NCI-H460 (cell line): Measurements from ENCODE around the gene POLR2I. TPM values are rescaled to one million over a fixed set of nuclear protein-coding genes. Genes with fewer than 3 reads are reported as not detected.
"Not testable (repeated sequence)": the region's sequence is repeated elsewhere in the genome, so short reads cannot be mapped to it uniquely, and the experiment has no call there.

Experiments used
- DNase-seq: peaks from one replicate; pipeline ENCODE4 v3.0.0-alpha.2; 2016; ENCODE audit warnings: low read depth; ENCODE audit errors: extremely low read depth
- total RNA-seq: library from RNA; depleted of rRNA; stranded (reverse); fragments of >200 nt; shearing (Covaris generic); gene quantifications from 2 replicates; pipeline ENCODE4 v1.2.3, GENCODE V29; 2014; rRNA removed

POLR2I gene
- total RNA-seq, 1 experiment from 2014 or later = 90.1 TPM

DNA sequence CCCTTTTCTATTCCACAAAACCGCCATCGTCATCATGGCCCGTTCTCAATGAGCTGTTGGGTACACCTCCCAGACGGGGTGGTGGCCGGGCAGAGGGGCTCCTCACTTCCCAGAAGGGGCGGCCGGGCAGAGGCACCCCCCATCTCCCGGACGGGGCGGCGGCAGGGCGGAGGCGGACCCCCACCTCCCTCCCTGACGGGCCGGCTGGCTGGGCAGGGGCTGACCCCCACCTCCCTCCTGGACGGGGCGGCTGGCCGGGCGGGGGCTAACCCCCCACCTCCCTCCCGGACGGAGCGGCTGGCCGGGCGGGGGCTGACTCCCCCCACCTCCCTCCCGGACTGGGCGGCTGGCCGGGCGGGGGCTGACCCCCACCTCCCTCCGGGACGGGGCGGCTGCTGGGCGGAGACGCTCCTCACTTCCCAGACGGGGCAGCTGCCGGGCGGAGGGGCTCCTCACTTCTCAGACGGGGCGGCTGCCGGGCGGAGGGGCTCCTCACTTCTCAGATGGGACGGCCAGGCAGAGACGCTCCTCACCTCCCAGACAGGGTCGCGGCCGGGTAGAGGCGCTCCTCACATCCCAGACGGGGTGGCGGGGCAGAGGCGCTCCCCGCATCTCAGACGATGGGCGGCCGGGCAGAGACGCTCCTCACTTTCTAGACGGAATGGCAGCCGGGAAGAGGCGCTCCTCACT, 45.7 kb downstream of the POLR2I start:
- not testable (repeated sequence) for DNase-seq

DNA sequence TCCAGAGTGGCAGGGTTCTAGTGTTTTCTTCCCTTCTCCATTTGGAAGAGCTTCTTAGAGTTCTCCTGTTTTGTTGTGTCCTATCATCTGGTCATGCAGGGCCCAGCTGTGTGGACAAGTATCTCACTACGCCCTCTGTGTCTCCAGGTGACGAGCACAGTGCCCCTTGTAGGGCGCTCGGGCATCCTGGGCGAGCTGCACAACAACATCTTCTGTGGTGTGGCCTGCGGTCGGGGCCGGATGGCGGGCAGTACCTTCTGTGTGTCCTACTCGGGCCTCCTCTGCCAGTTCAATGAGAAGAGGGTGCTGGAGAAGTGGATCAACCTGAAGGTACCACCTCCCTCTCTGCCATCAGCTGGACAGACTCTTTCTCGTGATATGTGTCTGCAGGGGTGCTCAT, 47.0 kb downstream of the POLR2I start:
- no peak for DNase-seq

DNA sequence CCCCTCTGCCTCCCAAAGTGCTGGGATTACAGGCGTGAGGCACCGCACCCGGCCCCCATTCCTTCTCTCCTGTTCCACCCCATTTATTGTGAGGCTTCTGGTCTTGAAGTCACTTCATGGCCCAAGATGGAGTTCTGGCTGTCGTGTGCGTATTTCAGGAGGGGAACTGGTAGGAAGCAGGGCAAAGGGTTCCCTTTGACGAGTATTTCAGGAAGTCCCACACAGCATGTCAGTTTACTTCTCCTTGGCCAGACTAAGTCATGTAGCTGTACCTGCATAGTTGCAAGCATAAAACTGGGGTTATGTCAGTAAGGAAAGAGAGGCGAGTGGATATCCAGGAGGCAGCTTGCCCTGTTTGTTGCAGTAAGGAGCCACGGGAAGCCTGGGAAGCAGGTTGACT, 49.8 kb downstream of the POLR2I start:
- no peak for DNase-seq

Other genes with a start within 250 kb of the POLR2I start
- gene APLP1, start 246.3 kb downstream of the POLR2I start, total RNA-seq = 12.2 and 19.5 TPM in 2 replicates
- gene NFKBID, start 214.3 kb downstream of the POLR2I start, total RNA-seq = 4.3 and 5.1 TPM in 2 replicates
- not detected in 2 replicates for gene HCST, start 212.3 kb downstream of the POLR2I start, total RNA-seq
- 0.64 TPM in 1 of 2 replicates, not detected in the other for gene TYROBP, start 206.6 kb downstream of the POLR2I start, total RNA-seq
- gene LRFN3, start 178.5 kb downstream of the POLR2I start, total RNA-seq = 3.5 and 6.1 TPM in 2 replicates
- 19.8 and 26.1 TPM in 2 replicates for gene SDHAF1, start 119.7 kb downstream of the POLR2I start, total RNA-seq
- 0.22 and 0.26 TPM in 2 replicates for gene SYNE4, start 106.1 kb downstream of the POLR2I start, total RNA-seq
- gene ALKBH6, start 100.7 kb downstream of the POLR2I start, total RNA-seq = 21.1 and 25.6 TPM in 2 replicates
- gene CLIP3, start 82.0 kb downstream of the POLR2I start, total RNA-seq = 0.27 and 0.35 TPM in 2 replicates
- gene THAP8, start 60.6 kb downstream of the POLR2I start, total RNA-seq = 2.9 and 3.0 TPM in 2 replicates
- 12.3 and 13.7 TPM in 2 replicates for gene WDR62, start 60.0 kb downstream of the POLR2I start, total RNA-seq
- not detected in 2 replicates for gene OVOL3, start 3.7 kb downstream of the POLR2I start, total RNA-seq
- 147 and 154 TPM in 2 replicates for gene TBCB, start 593 bp upstream of the POLR2I start, total RNA-seq
- gene CAPNS1, start 25.2 kb upstream of the POLR2I start, total RNA-seq = 417 and 452 TPM in 2 replicates
- not detected in 2 replicates for gene COX7A1, start 37.6 kb upstream of the POLR2I start, total RNA-seq
- gene ZNF565, start 99.8 kb upstream of the POLR2I start, total RNA-seq = 5.4 and 6.5 TPM in 2 replicates
- 132 and 138 TPM in 2 replicates for gene ZNF146, start 100.2 kb upstream of the POLR2I start, total RNA-seq